NCI-H1048 (cell line): ENCODE data around the gene L3HYPDH.

Source experiments
- DNase-seq: peaks from one replicate; lab custom pipeline; 2025; lab: John Stamatoyannopoulos, UW

Gene L3HYPDH

DNA sequence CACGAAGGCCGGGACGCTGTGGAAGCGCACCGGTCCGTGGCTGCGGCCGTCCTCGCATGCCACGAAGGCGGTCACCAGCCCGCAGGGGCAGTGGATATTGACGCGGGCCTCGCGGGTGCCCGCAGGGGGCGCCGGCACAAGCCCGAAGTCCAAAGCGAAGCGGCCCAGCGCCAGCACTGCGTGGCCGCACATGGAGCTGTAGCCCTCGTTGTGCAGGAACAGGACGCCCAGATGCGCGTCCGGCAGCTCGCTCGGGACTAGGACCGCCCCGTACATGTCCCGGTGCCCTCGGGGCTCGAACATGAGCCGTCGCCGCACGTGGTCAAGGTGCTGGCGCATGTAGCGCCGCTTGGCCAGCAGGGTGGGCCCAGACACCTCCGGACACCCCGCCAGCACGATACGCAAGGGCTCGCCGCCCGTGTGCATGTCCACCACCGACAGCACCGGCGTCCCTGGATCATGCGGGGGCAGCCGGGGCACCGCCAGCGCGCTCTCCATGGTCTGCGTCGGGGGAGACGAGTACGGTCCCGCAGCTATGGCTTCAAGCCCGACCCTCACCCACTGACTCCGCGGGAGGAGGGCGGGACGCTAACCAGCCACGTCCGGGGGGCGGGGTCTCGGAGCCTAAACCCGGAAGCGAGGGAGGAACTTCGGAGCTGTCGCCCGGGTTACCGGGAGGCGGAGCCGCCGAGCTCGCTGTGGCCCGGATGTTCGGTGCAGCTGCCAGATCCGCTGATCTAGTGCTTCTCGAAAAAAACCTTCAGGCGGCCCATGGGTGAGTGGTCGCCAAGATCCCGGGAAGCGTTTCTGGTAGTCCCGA, at the start of gene L3HYPDH, which contains the start of gene JKAMP:
L3HYPDH (minus strand) TSS at position 590 of the 820 bp plus-strand sequence; CDS start at position 498, 92 bp downstream.
JKAMP (plus strand) TSS at position 699 of the 820 bp plus-strand sequence; CDS start at position 772, 73 bp downstream.
- peak; percentile 93 for DNase-seq

DNA sequence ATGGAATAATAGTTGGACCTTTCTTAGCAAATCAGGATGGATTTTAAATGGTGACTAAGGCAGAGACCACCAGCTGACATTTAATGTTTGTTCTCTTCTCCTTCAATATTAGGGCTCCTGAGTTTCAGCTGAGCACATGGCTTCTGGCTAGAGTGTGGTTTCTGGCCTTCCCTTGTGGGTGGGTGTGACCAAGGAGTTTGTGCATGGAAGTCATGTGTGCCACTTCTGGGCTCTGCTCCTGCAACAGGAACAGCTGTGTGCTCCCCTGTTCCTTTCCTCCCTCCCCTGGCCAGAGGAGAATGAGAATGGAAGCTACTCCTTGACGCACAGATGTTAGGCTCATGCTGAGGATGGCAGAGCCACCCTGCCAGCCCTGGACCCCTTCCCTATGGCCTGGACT, 48.2 kb upstream of the L3HYPDH start:
- DNase-seq: no peak

GRCh38 chr14:59530349-59530748, 46.1 kb upstream of the L3HYPDH start:
- DNase-seq: no peak

- DNase-seq: no peak
Observed at GRCh38 chr14:59529189-59529588, 45.0 kb upstream of the L3HYPDH start.

DNA sequence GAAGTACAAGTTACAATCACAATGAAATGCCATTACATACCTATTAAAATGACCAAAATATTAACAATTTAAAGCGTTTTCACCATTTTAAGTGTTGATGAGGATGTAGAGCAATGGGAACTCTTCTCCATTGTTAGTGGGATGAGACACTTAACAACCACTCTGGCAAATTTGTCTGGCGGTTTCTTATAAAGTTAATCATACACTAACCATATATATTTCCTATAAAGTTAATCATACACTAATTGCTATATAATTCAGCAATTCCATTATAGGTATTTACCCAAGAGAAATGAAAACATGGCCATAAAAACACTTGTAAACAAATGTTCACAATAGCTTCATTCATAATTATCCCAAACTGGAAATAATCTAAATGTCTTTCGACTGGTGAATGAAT, 36.0 kb upstream of the L3HYPDH start:
- no peak for DNase-seq

- DNase-seq: no peak
Observed at GRCh38 chr14:59511916-59512575, 27.8 kb upstream of the L3HYPDH start.

GRCh38 chr14:59510966-59511365, 26.8 kb upstream of the L3HYPDH start:
- no peak for DNase-seq

GRCh38 chr14:59510001-59510400, 25.8 kb upstream of the L3HYPDH start:
- no peak for DNase-seq

DNA sequence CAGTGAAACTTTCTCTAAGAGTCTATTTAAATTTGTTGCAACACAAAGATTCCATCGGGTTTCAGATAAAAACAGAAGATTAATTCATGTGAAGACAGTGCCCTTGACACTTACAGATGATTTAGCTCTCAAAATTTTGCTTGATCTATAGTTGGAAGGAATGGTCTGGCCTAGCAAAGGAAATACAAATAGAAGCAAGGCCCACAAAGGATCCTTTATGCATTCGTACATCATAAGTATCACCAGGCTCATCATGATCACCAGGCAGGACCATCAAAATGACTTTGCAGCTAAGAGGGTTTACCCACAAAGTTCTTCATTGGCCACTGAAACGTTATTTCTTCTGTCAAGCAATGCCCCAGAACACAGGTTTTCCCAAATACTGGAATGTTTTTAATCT, 24.9 kb upstream of the L3HYPDH start:
- DNase-seq: no peak

DNA sequence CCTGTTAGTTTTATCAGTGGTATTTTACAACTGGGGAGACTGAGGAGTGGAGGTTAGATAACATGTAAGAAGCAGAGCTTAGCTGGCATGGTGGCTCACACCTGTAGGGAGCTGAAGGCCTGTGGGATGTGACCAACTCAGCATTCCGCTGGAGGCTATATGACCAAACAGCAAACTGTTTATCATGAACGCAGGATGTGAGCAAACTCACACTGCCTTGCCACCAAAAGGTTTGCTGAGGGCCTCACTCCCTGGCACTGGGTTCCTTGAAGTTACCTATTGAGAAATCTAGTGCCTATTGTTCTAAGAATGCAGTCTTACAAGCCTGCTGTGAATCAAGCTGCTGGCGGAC, 23.5 kb upstream of the L3HYPDH start:
- DNase-seq: no peak

- peak; percentile 22 for DNase-seq
Observed at GRCh38 chr14:59507063-59507751, 23.0 kb upstream of the L3HYPDH start.

- DNase-seq: no peak
Observed at GRCh38 chr14:59503256-59503655, 19.0 kb upstream of the L3HYPDH start.

DNA sequence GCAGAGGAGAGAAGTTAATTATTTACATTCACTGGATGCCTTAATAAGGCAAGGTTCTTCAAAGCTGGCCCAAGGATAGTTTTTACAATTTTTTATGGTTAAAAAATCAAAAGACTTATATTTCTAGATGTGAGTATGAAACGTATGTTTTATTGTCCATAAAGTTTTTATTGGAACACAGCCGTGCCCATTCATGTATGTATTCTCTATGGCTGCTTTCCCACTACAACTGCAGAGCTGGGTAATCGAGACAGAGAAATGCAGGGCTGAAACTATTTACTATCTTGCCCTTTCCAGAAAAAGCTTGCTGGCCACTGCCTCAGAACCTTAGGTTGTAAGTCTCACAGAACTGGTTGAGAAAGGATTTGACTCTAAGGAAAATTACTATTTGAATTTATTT, 16.5 kb upstream of the L3HYPDH start:
- DNase-seq: no peak

GRCh38 chr14:59492384-59492783, 8.2 kb upstream of the L3HYPDH start:
- DNase-seq: no peak

GRCh38 chr14:59490756-59491155, 6.5 kb upstream of the L3HYPDH start:
- no peak for DNase-seq

GRCh38 chr14:59484639-59485175, 499 bp upstream of the L3HYPDH start:
- no peak for DNase-seq

DNA sequence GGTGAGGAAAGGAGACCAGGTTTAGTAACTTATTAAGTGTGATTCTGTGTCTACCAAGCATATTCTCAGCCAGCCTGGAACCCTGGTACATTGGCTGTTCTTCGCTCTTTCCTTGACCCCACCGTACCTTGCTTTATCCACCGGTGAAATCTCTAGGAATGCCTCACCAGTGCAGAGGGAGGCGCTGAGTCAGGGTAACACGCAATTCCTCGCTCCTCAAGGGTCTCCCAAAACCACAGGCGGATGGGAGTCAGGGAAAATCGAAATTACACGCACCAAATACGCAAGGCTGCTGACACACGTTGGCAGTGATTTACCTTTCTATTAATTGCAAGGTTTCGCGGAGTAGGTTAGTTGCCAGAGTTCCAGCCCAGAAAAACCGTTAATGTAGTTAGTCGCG, 845 bp downstream of the L3HYPDH start:
- no peak for DNase-seq

DNA sequence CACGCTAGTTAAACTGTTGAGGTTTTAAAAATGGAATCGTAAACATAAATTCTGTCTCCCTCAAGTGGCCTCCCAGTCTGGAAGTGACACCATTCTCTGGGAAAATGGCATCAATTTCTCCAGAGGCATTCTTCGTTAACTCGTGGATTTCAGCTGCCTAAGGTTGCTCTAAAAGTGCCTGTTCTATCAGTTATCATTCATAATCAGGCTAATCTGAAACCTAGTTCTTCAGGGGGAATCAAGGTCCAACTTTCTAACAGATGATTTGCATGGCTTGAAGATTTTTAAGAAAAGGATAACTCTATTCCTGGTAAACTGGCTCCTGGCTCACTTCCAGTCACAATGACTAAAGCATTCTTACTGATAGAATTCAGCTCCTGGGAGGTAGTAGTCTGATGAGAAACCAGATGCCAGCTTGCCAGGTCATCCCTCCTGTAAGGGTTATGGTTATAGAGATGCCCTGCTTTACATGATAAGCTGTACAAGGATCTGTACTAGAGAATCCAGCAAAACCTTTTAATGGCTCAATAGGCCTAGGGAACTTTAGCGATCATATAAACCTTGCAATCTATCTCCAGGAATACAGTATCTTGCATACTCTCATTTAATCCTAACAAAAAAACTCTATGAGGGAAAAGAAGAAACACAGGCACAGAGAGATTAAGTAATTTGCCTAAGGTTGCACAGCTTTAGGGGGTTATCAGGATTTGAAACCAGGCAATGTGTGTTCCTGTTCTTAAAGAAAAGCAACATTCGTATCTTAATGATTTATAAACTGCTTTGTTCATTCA, 1.5 kb downstream of the L3HYPDH start:
- DNase-seq: peak; percentile 13

GRCh38 chr14:59481871-59482540, 2.2 kb downstream of the L3HYPDH start:
- DNase-seq: no peak

GRCh38 chr14:59481407-59481806, 2.8 kb downstream of the L3HYPDH start:
- DNase-seq: no peak

DNA sequence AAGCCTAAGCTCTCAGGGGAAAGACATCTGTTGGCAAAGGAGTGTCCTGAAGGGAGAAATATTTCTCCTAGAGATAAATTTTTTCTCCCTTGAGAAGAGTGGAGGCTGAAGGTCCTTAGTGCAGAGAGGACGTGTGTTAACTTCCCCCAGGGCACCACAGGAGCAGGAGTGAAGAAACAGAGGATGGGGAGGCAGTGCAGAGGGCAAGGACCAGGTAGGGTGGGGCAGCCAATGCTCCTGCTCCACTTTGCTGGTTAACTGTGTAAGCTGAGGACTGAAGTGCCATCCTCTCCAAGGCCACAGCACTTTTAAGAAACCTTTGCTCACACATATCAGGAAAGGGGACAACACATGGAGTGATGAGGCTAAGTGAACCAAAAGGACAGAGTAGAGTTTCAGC, 4.0 kb downstream of the L3HYPDH start:
- DNase-seq: no peak
